GM12872 (cell line): ENCODE data around the gene MYL7.
A peak's percentile ranks its signal among the peaks of the same experiment; 100 is the strongest.

Source experiments
- TF ChIP-seq, protein P1 (sequence below): IDR thresholded peaks from 3 replicates; pipeline ENCODE4 v1.5.1; 2011; ENCODE audit warnings: low read depth, mild to moderate bottlenecking, low read length, moderate library complexity; ENCODE audit not compliant: insufficient read depth

Gene MYL7

DNA sequence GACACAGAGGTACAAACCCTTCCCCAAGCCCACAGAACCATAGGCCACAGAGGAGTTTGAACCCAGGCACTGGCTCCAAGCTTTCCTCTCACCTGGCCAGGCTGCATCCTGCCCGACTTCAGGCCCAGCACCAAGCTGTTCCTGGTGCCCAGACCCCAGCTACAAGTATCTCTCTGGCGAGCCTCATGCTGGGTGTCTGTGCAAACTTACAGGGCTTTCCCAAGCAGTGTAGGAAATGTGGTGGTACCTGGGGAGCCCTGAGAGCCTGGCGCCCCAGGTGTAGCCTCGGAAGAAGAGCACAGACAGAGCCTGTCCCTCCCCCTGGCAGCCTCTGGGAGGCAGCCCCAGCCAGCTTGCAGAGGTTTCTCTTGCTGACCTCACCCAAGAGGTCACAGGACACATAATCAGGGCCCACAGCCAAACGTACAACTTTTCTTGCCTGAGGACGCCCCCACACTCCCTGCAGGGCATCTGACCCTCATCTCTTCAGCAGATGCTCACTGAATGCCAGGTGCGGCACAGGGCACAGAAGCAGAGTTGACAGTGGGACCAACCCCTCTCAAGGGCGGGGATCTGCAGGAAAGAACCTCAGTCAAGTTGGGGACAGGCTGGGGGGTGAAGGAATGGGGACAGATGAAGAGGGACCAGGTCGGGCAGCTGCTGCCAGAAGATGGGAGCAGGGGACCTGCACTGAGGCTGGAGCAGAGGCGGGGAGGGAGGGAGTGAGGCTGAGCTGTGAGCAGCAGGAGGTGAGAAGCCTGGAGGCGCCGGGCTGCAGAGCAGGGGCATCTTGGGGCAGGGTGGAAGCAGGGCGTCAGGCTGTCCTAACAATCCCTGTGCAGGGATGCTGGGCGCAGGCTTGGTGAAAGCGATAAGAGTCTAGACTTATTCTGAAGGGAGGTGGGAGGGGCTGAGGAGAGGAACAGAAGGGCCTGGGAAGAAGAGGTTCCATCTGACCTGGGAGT, 16.3 kb upstream of the MYL7 start:
- TF ChIP-seq, protein P1, sequence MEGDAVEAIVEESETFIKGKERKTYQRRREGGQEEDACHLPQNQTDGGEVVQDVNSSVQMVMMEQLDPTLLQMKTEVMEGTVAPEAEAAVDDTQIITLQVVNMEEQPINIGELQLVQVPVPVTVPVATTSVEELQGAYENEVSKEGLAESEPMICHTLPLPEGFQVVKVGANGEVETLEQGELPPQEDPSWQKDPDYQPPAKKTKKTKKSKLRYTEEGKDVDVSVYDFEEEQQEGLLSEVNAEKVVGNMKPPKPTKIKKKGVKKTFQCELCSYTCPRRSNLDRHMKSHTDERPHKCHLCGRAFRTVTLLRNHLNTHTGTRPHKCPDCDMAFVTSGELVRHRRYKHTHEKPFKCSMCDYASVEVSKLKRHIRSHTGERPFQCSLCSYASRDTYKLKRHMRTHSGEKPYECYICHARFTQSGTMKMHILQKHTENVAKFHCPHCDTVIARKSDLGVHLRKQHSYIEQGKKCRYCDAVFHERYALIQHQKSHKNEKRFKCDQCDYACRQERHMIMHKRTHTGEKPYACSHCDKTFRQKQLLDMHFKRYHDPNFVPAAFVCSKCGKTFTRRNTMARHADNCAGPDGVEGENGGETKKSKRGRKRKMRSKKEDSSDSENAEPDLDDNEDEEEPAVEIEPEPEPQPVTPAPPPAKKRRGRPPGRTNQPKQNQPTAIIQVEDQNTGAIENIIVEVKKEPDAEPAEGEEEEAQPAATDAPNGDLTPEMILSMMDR = 0 out of 3 replicates have a peak, but pooled peaks have one; percentile 7

DNA sequence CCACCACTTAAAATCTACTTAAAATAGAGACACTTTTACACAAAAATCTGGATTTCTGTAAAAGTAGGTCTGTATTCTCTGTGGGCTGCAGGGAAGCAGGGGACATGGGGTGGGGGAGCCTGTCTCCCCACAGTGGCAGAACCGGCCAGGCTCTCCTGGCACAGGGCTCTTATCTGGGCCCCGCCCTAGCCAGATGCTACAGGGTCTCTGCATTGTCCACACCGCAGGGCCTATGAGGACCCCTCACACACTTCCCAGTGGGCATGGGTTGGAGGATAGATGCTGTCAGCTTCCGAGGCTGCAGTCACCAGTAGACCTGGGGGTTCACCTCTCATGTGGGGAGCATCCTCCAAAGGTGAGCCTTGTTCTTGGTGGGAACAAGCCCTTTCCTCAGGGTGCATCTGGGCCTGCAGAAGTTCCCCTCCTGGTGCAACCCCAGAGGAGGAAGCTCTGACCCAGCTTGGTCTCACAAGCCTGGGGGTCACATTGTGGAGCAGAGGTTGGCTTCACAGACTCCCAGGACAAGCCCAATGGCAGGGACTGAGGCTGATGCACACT, 15.4 kb upstream of the MYL7 start:
- TF ChIP-seq, protein P1 = no peak

DNA sequence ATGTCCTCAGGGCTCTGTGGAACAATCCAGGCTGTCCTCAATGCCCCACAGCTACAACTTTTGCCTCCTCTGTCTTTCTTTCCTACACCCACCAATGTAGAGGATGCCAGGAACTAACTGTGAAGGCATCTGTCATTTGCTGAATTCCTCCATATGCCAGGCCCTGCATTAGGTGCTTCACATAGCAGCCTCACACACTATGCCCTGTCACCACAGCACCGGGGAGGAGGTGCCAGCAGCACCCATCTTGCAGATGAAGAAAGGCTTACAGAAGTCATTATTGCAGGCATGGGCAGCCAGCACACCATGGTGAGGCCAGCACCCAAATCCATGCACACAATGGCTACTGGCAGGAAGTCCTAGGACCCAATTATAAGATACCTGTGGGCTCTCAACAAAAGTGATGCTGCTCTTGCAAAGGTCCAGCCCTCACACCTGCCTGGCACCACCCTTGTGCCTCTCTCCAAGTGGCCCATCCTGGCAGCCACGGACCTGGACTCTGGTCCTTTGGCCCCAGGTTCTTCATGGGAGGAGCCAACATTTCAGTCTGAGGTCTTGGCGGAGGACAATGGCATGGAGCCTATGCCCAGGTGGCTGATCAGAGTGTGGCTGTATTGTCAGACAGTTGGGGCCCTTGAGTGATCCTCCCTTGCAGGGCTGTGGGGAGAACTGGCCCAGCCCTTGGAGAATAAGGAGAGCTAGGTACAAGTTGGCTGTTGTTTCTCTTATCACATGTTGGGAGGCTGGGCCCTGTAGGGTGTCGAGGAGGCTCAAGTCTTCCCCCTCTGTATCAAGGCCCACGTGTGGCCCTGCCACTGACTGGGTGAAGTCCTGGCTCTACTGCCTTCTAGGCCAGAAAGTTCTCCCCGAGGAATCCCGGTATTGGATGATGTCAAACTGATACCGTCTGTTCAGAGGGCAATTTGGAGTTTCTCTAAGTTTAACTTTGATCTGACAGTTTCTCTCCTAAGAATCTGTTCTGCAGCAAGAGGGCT, 14.4 kb upstream of the MYL7 start:
- TF ChIP-seq, protein P1 = no peak

DNA sequence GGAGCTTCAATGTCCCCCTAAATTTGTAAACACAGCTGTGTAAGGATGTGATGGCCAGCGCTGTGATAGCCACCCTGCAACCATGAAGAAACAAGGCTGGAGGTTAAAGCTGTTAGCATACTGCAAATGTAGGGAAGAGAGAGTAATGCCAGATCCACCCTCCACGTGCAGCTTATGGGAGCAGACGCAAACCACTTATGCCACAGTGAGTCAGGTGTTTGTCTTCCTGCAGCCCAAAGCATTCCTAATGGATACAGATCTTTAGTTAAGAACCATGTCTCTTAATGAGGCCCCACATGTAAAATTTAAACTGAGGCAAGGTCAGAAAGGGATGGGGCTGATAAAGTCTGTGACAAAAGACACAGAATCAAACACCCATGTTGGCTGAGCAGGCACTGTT, 13.6 kb upstream of the MYL7 start:
- TF ChIP-seq, protein P1 = no peak

DNA sequence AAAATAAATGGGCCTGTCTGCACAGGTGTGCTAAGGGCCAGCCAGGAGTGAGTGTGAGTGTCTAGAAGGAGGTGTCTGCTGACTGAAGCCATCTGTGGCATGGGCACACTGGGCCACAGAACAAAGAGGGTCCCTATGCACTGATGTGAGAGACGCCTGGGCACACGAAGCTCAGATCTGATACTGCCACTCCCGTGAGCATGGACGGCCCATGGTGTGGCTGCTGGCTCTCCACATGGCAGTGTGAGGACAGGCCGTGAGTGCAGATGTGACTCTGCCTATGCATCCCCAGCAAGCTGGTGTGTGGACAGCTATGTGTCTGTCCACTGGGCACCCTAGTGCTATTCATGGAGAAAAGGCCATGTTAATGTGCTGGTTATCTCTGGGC, 12.8 kb upstream of the MYL7 start:
- TF ChIP-seq, protein P1 = no peak

DNA sequence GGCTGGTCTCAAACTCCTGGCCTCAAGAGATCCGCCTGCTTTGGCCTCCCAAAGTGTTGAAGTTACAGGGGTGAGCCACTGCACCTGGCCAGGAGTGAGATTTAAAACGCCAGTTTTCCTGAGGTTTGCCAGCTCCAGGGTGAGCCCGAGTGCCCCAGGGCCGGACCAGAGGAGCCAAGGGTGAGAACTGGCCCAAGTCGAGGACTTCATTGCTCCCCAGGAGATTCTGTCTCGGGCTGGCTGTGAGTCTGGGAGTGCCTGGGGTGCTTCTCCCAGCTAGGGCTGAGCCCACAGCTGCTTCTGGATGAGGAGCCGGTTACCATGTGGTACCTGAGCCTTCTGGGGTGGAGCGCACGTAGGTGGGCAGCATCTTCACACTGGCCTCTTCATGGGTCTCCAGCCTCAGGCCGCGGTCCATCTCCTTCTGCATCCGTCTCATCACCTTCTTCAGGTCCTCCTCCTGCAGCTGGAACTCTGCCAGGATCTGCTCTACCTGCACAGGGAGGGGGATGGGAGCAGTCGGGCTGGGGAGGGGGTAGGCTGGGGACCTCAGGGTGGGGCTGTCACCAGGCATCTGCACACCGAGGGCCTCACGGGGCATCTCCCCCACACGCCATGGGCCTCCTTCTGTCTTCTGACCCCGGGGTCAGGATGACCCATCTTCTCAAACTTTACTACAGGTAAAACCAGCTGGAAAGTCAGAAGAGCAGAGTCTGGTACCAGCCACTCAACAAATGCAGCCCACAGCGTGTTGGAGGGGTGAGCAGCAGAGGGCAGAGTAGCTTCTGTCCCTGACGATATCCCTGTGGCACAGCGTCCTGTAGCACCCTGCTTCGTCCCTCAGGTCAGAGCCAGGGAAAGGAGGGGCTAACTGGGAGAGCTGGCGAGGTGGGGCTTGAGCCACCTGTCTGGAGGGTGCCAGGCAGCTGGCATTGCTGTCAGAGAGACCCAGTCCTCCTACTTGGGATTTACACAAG, 12.1 kb upstream of the MYL7 start:
- TF ChIP-seq, protein P1 = no peak
